ENCODE measurements around the gene ARHGEF4.

ARHGEF4 gene

DNA sequence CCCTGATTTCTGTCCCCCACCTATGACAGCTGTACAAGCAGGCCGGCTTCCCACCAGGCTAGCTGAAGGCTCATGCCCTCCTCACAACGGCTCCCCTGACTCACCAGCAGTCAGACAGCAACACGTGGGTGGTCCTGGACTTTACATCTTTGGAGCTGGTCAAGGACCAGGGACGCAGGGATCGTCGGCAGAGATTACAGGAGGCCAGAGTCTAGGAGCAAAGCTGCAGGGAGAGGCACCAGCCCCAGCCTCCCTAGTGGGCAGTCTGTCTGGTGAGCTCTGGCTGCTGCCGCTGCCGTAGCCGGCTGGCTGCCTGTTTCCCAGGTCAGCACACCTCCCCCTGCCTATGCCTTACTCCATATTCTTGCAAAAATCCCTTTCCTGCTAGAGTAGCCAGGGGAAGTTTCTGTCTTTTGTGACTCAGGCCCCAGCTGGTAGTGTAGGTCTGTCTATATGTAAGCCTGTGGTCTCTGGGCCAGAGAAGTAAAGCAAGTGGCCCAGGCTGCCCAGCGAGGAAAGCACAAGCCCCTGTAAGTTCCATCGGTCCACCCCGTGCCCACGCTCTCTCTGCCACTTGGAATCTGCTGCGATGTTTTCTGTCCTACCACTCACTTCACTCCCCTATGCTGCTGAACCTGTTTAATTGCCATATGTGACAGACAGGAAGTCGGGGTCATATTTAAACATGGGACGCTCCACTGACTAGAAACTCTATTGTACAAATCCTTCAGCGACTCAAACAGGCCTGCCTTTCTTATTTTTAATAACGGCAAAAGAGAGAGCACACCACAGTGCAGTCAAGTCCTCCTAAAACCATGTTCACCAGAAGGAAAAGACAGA, 2.4 kb upstream of the ARHGEF4 start:
- Histone ChIP-seq H3K9ac (no peak overlapping the region), H3K4me3 (IDR thresholded peaks at IDR 0.05; ENCODE audit: insufficient read depth, low read depth, low read length) (no peak overlapping the region), H3K36me3 (ENCODE audit: insufficient read depth) (no peaks in the 10 kb centered on the region), H3K4me2 (no peak overlapping the region), H2AFZ (ENCODE audit: low read depth) (no peak overlapping the region), H3K79me2 (ENCODE audit: insufficient read depth, low read depth) (no peaks in the 10 kb centered on the region), H3K4me1 (ENCODE audit: low read depth, poor library complexity, severe bottlenecking) (no peaks in the 10 kb centered on the region), H3K27me3 (ENCODE audit: insufficient read depth, low read depth) (no peaks in the 10 kb centered on the region), H3K27ac (no peak overlapping the region), H4K20me1 (ENCODE audit: insufficient read depth) (no peaks in the 10 kb centered on the region)
- TF ChIP-seq, protein P1, sequence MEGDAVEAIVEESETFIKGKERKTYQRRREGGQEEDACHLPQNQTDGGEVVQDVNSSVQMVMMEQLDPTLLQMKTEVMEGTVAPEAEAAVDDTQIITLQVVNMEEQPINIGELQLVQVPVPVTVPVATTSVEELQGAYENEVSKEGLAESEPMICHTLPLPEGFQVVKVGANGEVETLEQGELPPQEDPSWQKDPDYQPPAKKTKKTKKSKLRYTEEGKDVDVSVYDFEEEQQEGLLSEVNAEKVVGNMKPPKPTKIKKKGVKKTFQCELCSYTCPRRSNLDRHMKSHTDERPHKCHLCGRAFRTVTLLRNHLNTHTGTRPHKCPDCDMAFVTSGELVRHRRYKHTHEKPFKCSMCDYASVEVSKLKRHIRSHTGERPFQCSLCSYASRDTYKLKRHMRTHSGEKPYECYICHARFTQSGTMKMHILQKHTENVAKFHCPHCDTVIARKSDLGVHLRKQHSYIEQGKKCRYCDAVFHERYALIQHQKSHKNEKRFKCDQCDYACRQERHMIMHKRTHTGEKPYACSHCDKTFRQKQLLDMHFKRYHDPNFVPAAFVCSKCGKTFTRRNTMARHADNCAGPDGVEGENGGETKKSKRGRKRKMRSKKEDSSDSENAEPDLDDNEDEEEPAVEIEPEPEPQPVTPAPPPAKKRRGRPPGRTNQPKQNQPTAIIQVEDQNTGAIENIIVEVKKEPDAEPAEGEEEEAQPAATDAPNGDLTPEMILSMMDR (conservative IDR thresholded peaks at IDR 0.05; ENCODE audit: low read depth, low read length) = no peak

DNA sequence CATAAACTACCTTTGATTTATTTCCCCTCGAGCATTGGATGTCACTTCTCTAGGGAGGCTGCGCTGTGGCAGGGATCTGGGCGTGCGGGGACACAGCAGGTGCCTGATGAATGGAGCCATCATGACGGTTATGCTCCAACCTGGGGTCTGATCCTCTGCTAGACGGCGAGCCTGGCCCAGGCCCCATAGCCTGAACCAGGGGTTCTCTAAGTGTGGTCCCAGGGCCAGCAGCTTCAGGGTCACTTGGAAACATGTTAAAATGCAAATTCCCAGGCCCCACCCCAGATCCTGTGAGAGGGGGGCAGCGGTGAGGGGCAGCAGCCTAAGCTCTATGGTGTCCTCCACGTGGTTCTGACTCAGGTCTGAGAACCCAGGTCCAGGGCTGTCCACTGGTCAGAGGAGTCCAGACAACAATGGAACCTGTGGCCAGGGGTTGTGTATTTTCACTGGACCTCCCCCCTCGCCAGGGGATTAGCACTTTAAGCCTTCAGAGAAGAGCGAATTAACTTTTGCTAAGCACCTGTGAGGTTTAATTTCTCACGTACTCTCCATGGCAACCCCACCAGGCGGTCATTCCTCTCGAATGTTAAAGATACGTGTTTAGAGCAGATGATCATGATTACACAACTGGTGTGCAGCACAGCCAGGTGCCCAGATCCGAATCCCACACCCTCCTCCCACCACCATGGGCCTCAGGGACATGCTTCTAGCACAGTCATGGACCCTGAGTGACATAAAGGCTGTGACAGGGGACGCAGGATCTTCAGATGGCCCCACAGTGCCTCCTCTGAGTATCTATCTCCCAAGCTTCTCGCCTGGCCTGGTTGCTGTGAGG, 1.6 kb upstream of the ARHGEF4 start:
- H3K9ac ChIP-seq = no peak overlapping the region
- H4K20me1 ChIP-seq (ENCODE audit: insufficient read depth) = no peaks in the 10 kb centered on the region
- TF ChIP-seq, protein P1 (conservative IDR thresholded peaks at IDR 0.05; ENCODE audit: low read depth, low read length) = no peak
- no peak overlapping the region for H3K27ac ChIP-seq
- H2AFZ ChIP-seq (ENCODE audit: low read depth) = no peak overlapping the region
- no peak overlapping the region for H3K4me2 ChIP-seq
- no peaks in the 10 kb centered on the region for H3K36me3 ChIP-seq (ENCODE audit: insufficient read depth)
- no peaks in the 10 kb centered on the region for H3K4me1 ChIP-seq (ENCODE audit: low read depth, poor library complexity, severe bottlenecking)
- no peak overlapping the region for H3K4me3 ChIP-seq (IDR thresholded peaks at IDR 0.05; ENCODE audit: insufficient read depth, low read depth, low read length)
- H3K27me3 ChIP-seq (ENCODE audit: insufficient read depth, low read depth) = no peaks in the 10 kb centered on the region
- no peaks in the 10 kb centered on the region for H3K79me2 ChIP-seq (ENCODE audit: insufficient read depth, low read depth)

DNA sequence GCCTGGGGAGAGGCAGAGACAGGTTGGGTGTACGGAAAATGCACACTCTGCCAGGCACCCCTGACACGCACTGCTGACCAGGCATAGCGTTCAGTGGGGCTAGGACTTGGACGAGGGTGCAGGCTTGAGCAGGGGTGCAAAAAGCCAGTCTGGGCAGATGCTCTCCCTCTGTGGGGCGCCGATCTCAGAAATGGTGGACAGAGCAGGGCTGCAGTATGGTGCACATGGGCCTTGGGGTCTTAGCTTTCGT, 1.0 kb upstream of the ARHGEF4 start:
- Histone ChIP-seq H3K27me3 (ENCODE audit: insufficient read depth, low read depth) (no peaks in the 10 kb centered on the region), H4K20me1 (ENCODE audit: insufficient read depth) (no peaks in the 10 kb centered on the region), H3K4me1 (ENCODE audit: low read depth, poor library complexity, severe bottlenecking) (no peaks in the 10 kb centered on the region), H3K4me3 (IDR thresholded peaks at IDR 0.05; ENCODE audit: insufficient read depth, low read depth, low read length) (no peak overlapping the region), H3K36me3 (ENCODE audit: insufficient read depth) (no peaks in the 10 kb centered on the region), H3K9ac (no peak overlapping the region), H3K4me2 (no peak overlapping the region), H2AFZ (ENCODE audit: low read depth) (no peak overlapping the region), H3K27ac (no peak overlapping the region), H3K79me2 (ENCODE audit: insufficient read depth, low read depth) (no peaks in the 10 kb centered on the region)
- TF ChIP-seq, protein P1 (conservative IDR thresholded peaks at IDR 0.05; ENCODE audit: low read depth, low read length) = no peak

DNA sequence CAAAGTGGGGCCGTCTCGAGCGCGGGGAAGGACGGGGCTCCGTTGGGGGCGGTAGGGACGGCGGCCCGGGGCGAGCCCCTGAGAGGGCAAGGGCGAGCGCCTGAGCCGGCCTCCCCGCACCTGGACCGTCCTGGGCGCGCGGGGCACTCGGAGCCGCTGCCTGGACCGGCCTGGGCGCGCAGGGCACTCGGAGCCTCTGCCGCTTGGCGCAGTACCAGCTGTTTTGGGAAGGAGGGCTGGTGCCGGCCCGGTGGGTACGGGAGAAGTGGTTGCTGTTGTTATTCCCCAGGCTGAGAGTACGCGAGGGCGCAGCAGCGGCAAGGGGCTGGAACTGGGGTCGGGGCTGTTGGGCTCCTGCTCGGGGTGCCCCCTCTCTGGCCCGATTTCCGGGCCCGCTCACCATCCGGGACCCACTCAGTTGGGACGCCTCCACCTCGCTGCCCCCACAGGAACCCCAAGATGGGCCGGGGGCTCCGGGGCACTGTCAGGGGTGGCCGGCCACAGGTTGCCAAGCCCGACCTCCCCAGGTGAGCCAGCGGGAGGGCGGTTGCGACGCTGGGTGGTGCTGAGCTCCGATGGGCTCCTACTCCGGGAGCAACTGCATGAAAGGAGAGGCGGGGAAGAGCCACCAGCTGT, 579 bp downstream of the ARHGEF4 start:
- no peaks in the 10 kb centered on the region for H3K4me1 ChIP-seq (ENCODE audit: low read depth, poor library complexity, severe bottlenecking)
- H3K27me3 ChIP-seq (ENCODE audit: insufficient read depth, low read depth) = no peaks in the 10 kb centered on the region
- H3K27ac ChIP-seq = no peak overlapping the region
- no peaks in the 10 kb centered on the region for H3K79me2 ChIP-seq (ENCODE audit: insufficient read depth, low read depth)
- H2AFZ ChIP-seq (ENCODE audit: low read depth) = no peak overlapping the region
- no peak overlapping the region for H3K4me3 ChIP-seq (IDR thresholded peaks at IDR 0.05; ENCODE audit: insufficient read depth, low read depth, low read length)
- no peak overlapping the region for H3K4me2 ChIP-seq
- no peak overlapping the region for H3K9ac ChIP-seq
- TF ChIP-seq, protein P1 (conservative IDR thresholded peaks at IDR 0.05; ENCODE audit: low read depth, low read length) = no peak
- no peaks in the 10 kb centered on the region for H3K36me3 ChIP-seq (ENCODE audit: insufficient read depth)
- no peaks in the 10 kb centered on the region for H4K20me1 ChIP-seq (ENCODE audit: insufficient read depth)
